Epithelial cell of prostate (primary cell): ENCODE measurements around the gene SHROOM3.
A peak's percentile ranks its signal among the peaks of the same experiment; 100 is the strongest.

ENCODE experiments used
- DNase-seq: peaks from one replicate; pipeline ENCODE4 v3.0.0-alpha.2; 2011; ENCODE audit warnings: low read depth, low spot score
- H3K27ac ChIP-seq: fragments of 450-650 bp; 2 replicates; pipeline ENCODE4 v1.5.1; 2017; ENCODE audit warnings: mild to moderate bottlenecking

Gene SHROOM3

DNA sequence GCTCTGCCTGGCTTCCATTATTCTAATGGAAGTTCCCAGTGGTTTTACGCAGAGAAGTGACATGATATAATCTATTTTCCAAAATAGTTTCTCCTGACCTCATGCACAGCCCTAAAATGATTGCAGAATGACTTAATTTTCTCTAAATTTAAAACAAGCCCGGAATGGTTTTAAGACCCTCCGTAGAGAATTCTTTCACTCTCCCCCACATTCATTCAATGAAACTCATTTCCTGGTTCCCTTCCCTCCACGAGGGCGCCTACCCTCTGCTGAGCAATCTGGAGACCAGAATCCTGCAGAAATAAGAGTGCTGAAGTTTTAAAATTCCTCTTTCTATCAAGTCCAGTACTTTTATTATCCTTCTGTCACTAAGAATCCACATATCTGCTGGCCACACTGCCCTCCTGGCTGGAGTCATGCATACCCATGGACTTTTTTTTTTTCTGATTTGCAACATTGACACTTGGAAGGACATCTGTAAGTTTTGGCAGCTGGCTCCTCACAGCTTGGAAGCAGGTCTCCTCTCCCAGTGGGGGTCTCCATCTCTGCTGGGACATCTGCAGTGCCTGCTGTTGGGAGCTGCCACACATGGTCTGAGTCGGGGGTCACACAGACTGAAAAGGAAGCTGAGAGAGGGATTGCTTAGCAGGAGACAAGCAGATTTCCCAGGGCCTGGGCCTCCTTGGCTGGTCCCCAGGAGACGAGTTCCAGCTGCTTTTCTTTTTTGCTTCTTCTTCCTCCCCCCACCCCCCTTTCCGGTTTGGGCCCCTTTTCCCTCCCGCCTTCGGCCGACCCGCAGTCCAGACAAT, 376.8 kb downstream of the SHROOM3 start:
- H3K27ac ChIP-seq = no peak overlapping the region
- DNase-seq = no peak

DNA sequence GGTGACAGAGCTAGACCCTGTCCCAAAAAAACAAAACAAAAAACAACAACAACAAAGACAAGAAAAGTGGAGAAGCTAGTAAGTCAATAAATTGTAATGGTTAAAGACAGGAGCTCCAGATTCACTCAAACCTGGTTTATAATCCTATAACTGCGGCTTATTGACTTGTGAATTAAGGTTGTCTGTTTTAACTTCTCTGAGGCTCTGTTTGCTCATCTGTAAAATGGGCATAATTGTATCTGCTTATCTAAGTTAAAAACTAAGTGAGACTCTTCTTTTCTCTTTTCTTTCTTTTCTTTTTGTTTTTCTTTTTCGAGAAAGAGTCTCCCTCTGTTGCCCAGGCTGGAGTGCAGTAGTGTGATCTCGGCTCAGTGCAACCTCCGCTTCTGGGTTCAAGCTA, 378.0 kb downstream of the SHROOM3 start:
- no peak for DNase-seq

DNA sequence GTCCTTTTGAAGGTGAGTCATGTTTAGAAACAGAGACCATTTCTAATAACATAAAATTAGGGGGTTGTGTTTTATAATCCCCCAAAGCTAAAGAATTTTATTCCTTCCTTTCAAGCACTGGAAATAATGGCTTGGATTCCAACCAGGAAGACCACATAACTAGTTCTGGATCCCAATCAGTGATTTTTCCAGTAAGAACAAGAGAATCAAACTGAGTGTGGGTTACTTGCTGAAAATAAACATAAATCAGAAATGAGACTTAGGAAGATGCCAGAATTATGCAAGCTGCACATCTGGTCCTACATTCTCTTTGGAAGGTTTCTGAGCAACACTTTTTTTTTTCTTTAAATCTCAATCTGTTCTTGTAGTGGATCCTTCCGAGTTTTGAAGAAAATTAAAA, 386.6 kb downstream of the SHROOM3 start:
- no peak for DNase-seq

More for the DNA sequence above, 378.0 kb downstream of the SHROOM3 start:
- H3K27ac ChIP-seq = no peak overlapping the region

DNA sequence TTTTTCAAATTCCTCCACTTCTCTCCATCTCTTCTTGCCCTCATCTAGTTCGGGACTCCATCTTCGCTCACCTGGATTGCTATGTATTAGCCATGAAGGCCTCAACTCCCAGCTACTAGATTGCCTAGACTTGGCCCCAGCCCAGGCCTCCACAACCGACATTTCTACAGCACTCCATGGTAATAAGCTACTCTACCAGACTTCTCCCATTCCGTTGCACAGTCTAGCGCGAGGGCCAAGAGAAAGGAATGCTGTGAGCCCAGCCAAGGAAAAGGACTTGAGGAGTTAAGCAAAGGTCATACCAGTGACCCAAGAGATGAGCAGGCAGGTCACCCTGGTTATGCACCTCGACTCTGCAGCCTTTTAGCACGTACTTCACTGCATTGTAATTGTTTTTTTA, 387.3 kb downstream of the SHROOM3 start:
- H3K27ac ChIP-seq = no peak overlapping the region
- no peak for DNase-seq

More for the DNA sequence above, 386.6 kb downstream of the SHROOM3 start:
- no peak overlapping the region for H3K27ac ChIP-seq

DNA sequence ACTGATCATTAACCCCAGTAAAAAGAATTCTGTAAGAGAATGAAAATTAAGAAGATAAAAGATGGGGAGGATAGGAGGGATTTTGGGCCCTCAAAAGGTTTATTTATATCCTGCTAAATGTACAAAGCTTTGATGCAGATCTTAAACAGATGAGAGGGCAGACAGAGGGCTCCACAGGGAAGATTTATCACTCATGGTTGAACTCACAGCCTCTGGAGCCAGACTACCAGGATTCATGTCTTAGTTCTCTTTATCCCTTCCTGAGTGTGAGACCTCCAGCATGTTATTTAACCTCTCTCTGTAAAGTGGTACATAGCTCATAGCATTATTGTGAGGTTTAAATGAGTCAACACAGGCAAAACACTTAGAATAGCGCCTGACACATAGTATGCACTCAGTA, 388.5 kb downstream of the SHROOM3 start:
- H3K27ac ChIP-seq = no peak overlapping the region
- no peak for DNase-seq

DNA sequence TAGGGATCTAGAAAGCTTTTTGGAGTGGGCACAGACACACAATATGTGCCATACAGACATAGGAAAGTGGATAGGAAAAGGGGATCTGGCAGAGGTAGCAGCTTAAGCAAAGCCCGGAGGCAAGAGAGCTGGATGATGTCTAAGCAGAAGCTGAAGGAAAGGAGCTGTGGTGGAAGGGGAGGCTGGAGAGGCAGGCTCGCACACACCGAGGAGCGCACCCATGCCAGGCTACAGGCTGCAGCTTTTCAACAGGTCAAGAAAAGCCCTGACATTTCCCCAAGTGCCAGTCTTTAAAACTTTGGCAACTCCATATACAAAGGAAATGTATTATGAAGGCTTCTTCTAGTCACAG, 395.6 kb downstream of the SHROOM3 start:
- no peak for DNase-seq
- H3K27ac ChIP-seq = peak overlapping the region; percentile 63

DNA sequence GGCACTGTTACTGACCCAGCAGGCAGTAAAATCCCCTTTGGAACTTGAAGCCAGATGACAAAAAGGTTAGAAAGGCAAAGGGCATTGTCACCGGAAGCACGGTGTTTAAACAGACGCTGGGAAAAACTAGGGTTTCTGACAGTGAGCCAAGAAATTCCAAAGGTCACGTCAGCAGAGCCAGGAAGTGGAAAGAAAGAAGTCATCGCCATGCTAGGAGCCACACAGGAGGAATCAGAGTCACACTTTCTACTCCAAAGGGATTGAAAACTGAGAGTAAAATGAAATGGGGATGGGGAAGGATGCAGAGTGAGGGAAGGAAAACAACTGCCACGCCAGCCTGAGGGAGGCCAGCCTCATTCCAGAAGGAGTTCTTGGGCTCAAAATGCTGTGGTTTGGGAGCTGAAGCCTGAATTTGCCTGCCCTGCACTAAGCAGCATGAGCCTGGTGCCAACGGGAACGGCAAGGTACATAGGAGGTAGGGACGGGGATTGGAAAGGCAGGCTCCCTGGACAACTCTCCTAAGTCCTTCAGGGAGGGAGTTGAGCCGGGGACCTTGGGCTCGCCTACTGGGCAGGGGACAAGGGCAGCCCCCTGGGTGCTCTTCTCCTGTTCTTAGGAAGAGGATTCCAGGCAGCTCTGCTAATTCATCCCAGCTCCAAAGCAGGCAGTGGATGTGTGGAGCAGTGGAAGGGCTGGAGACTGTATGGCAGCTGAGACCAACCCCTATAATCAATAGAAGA, 396.1 kb downstream of the SHROOM3 start:
- DNase-seq = no peak
- H3K27ac ChIP-seq = peak overlapping the region; percentile 63

DNA sequence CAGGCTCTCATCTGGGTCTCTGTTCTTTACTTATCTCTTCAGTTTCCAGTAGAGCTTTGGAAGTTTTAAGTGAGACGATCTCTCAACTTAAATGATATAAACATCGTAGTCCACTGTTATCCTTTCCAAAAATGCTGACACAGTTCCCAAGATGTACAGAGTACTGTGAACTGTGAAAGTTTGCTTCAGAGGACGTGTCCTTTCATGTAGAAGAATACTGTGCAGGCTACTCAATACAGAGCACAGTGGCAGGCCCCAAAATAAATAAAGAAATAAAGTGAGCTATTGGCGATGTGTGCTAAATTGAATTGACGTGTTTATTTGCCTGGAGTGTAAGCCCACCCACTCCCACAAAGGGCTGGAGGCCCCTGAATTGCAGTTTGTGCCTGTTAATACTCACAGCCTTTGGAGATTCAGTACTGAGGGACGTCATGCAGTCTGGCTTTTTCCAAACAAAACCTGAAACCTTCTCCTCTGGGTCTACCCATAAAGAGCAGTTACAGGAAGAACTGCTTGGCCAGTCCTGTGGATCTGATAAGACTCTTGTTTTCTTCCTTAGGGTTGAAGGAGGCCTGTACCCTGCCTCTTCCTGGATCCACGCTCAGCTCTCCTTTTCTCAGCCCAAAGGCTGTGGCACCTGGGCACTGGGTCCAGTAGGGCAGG, 396.8 kb downstream of the SHROOM3 start:
- peak overlapping the region; percentile 63 for H3K27ac ChIP-seq
- DNase-seq = no peak
